Measurements from ENCODE around the gene HAT1.

The HAT1 gene

DNA sequence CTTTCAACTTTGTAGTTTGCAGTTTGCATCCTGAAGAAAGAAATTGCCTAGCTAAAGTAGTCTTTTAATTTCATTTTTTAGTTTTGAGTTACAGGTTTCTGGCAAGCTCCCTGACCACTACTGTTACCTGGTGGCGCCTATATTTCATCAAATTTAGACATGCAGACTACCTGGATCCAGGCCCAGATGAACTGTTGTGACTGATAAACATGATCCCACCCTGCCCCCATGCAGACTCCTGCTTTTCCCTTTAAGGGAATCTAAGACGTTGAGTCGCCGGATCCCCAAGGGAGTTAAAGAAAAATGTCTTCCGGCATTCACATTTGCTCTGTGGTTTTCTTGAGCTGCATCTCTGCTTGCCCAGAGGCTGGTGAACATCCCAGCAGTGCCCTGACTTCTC, 99.7 kb downstream of the HAT1 start:
- in situ Hi-C loops (cut with MboI; ENCODE audit: low sequenced_read_pairs): no loop called here

GRCh38 chr2:172031536-172031935, 109.3 kb downstream of the HAT1 start:
- in situ Hi-C loops (cut with MboI; ENCODE audit: low sequenced_read_pairs): no loop called here
